SK-N-SH (cell line): Measurements from ENCODE around the gene PRICKLE3. TPM values are rescaled to one million over a fixed set of nuclear protein-coding genes. Genes with fewer than 3 reads are reported as not detected.

Experiments used
- CTCF ChIA-PET: fragments of 300-600, 350-600 bp; formaldehyde crosslinking; extraction: SDS; loops from one replicate; lab custom pipeline; 2021; lab: Yijun Ruan, JAX
- POLR2A ChIA-PET: fragments of 350-600 bp; sonication (Branson Sonifier 250); formaldehyde crosslinking; extraction: SDS; loops from one replicate; lab custom pipeline; 2020; ENCODE audit warnings: antibody characterized with exemption, inconsistent platforms; lab: Yijun Ruan, JAX
- DNase-seq: peaks from one replicate; pipeline ENCODE4 v3.0.0; 2012
- H2AFZ ChIP-seq: fragments of 200-600 bp; sonication (generic); 2 replicates; pipeline ENCODE4 v1.8.1; 2016; ENCODE audit warnings: antibody characterized with exemption, mild to moderate bottlenecking, low read depth
- H3F3A ChIP-seq: fragments of 200-600 bp; sonication (generic); replicated peaks from 2 replicates; pipeline ENCODE3; 2016; ENCODE audit warnings: antibody characterized with exemption, mild to moderate bottlenecking; ENCODE audit not compliant: insufficient read depth
- H3K27ac ChIP-seq, 2 experiments: fragments of 200-500 bp in 1 of 2; fragments of 200-600 bp in 1 of 2; sonication (Bioruptor generic) in 1 of 2; sonication (generic), shearing (Covaris generic) in 1 of 2; 2 replicates each; pipeline versions ENCODE4 v1.5.1 to v1.6.1; 2014 to 2016; ENCODE audit warnings: low read depth in 2 of 2, inconsistent platforms in 1 of 2, low read length in 1 of 2, mild to moderate bottlenecking in 1 of 2, mixed read lengths in 1 of 2
- H3K27me3 ChIP-seq: fragments of 200-600 bp; sonication (generic), shearing (Covaris generic); 2 replicates; pipeline ENCODE4 v1.6.1; 2016; ENCODE audit warnings: mixed run types; ENCODE audit not compliant: insufficient read depth
- H3K36me3 ChIP-seq, 2 experiments: fragments of 200-500 bp in 1 of 2; fragments of 200-600 bp in 1 of 2; sonication (Bioruptor generic) in 1 of 2; sonication (generic) in 1 of 2; replicated peaks in 1 of 2; 2 replicates each; pipeline versions ENCODE3 to v1.5.1; 2014 to 2016; ENCODE audit warnings: low read length in 1 of 2, mild to moderate bottlenecking in 1 of 2; ENCODE audit not compliant: insufficient read depth in 2 of 2, control insufficient read depth in 1 of 2
- H3K4me1 ChIP-seq, 2 experiments: fragments of 200-500 bp in 1 of 2; fragments of 200-600 bp in 1 of 2; sonication (Bioruptor generic) in 1 of 2; sonication (generic), shearing (Covaris generic) in 1 of 2; 2 replicates each; pipeline versions ENCODE4 v1.5.1 to v1.6.1; 2014 to 2016; ENCODE audit warnings: low read depth in 1 of 2, low read length in 1 of 2, mixed run types in 1 of 2; ENCODE audit not compliant: insufficient read depth in 2 of 2, control insufficient read depth in 1 of 2
- H3K4me2 ChIP-seq: fragments of 200-600 bp; sonication (generic), shearing (Covaris generic); 2 replicates; pipeline ENCODE4 v1.6.1; 2017; ENCODE audit warnings: mixed run types
- H3K4me3 ChIP-seq, 2 experiments: fragments of 200-500 bp in 1 of 2; fragments of 200-600 bp in 1 of 2; sonication (Bioruptor generic) in 1 of 2; sonication (generic), shearing (Covaris generic) in 1 of 2; 2 replicates each; pipeline versions ENCODE4 v1.5.1 to v1.8.1; 2014 to 2016; ENCODE audit warnings: low read depth in 2 of 2, inconsistent platforms in 1 of 2, low read length in 1 of 2, mild to moderate bottlenecking in 1 of 2, mixed read lengths in 1 of 2, moderate library complexity in 1 of 2
- H3K79me2 ChIP-seq: fragments of 200-600 bp; sonication (generic); 2 replicates; pipeline ENCODE4 v1.8.1; 2017; ENCODE audit warnings: mild to moderate bottlenecking; ENCODE audit not compliant: insufficient read depth
- H3K9ac ChIP-seq: fragments of 200-600 bp; sonication (generic); 2 replicates; pipeline ENCODE4 v1.6.1; 2017; ENCODE audit warnings: mixed run types
- H3K9me2 ChIP-seq: fragments of 200-600 bp; sonication (generic); 2 replicates; pipeline ENCODE4 v1.6.1; 2017; ENCODE audit warnings: mixed run types
- H3K9me3 ChIP-seq: fragments of 200-600 bp; sonication (generic); 2 replicates; pipeline ENCODE4 v1.6.1; 2017; ENCODE audit warnings: mixed run types, mild to moderate bottlenecking, moderate library complexity
- H4K20me1 ChIP-seq: fragments of 200-600 bp; sonication (generic); 2 replicates; pipeline ENCODE4 v1.6.1; 2017; ENCODE audit warnings: mild to moderate bottlenecking, mixed run types; ENCODE audit not compliant: insufficient read depth
- CHD2 ChIP-seq: fragments of 150-350 bp; IDR thresholded peaks from 2 replicates; pipeline ENCODE4 v1.6.1; 2018; ENCODE audit warnings: low read length; ENCODE audit not compliant: partially characterized antibody
- ELF1 ChIP-seq: IDR thresholded peaks from 2 replicates; pipeline ENCODE4 v1.4.0; 2012
- EP300 ChIP-seq, 2 experiments: IDR thresholded peaks; 2 replicates each; pipeline versions ENCODE4 v1.4.0 to v1.6.1; 2012; ENCODE audit warnings: borderline replicate concordance in 1 of 2, low read depth in 1 of 2, low read length in 1 of 2
- EZH2phosphoT487 ChIP-seq: fragments of 200-600 bp; sonication (generic); IDR thresholded peaks from 2 replicates; pipeline ENCODE4 v1.6.1; 2017; ENCODE audit warnings: low read depth, mixed run types, mild to moderate bottlenecking, antibody characterized with exemption, moderate library complexity, borderline replicate concordance
- FOSL2 ChIP-seq: IDR thresholded peaks from 2 replicates; pipeline ENCODE4 v1.4.0; 2012; ENCODE audit warnings: low read depth, mild to moderate bottlenecking, moderate library complexity, borderline replicate concordance
- GABPA ChIP-seq: IDR thresholded peaks from 2 replicates; pipeline ENCODE4 v1.4.0; 2012; ENCODE audit warnings: low read depth, mild to moderate bottlenecking
- GATA2 ChIP-seq: sonication (generic); formaldehyde crosslinking; IDR thresholded peaks from 2 replicates; pipeline ENCODE4 v1.5.0; 2020; ENCODE audit warnings: mild to moderate bottlenecking, missing genetic modification reagents
- IRF3 ChIP-seq: fragments of 150-350 bp; IDR thresholded peaks from 2 replicates; pipeline ENCODE4 v1.6.1; 2016; ENCODE audit warnings: mild to moderate bottlenecking, low read depth, low read length
- JUND ChIP-seq: IDR thresholded peaks from 2 replicates; pipeline ENCODE4 v1.4.0; 2012
- MEF2A ChIP-seq: IDR thresholded peaks from 2 replicates; pipeline ENCODE4 v1.4.0; 2012; ENCODE audit warnings: low read depth, borderline replicate concordance
- NRF1 ChIP-seq: IDR thresholded peaks from 2 replicates; pipeline ENCODE4 v1.6.1; 2012; ENCODE audit warnings: low read depth, mild to moderate bottlenecking, low read length
- POLR2AphosphoS5 ChIP-seq: IDR thresholded peaks from 2 replicates; pipeline ENCODE4 v1.6.1; 2012; ENCODE audit warnings: low read depth, low read length
- RAD21 ChIP-seq: IDR thresholded peaks from 2 replicates; pipeline ENCODE4 v1.6.1; 2012; ENCODE audit warnings: mild to moderate bottlenecking, low read length
- RCOR1 ChIP-seq: fragments of 150-350 bp; IDR thresholded peaks from 2 replicates; pipeline ENCODE4 v1.6.1; 2017; ENCODE audit warnings: antibody characterized with exemption, low read length
- REST ChIP-seq: IDR thresholded peaks from 2 replicates; pipeline ENCODE4 v1.6.1; 2012; ENCODE audit warnings: mild to moderate bottlenecking, low read depth, low read length, moderate library complexity
- RXRA ChIP-seq: IDR thresholded peaks from 2 replicates; pipeline ENCODE4 v1.4.0; 2012; ENCODE audit warnings: low read depth, mild to moderate bottlenecking, borderline replicate concordance
- USF1 ChIP-seq: IDR thresholded peaks from 2 replicates; pipeline ENCODE4 v1.4.0; 2012; ENCODE audit warnings: low read depth, borderline replicate concordance
- YY1 ChIP-seq: IDR thresholded peaks from 2 replicates; pipeline ENCODE4 v1.4.0; 2012; ENCODE audit warnings: low read depth, mild to moderate bottlenecking
- ZBTB33 ChIP-seq: IDR thresholded peaks from 2 replicates; pipeline ENCODE4 v1.4.0; 2012; ENCODE audit warnings: low read depth, borderline replicate concordance
- WGBS: methylation state at CpG from one replicate; pipeline ENCODE4 v1.1.6; 2017; ENCODE audit warnings: low lambda C conversion rate; 5-methylcytosine and 5-hydroxymethylcytosine counted together
- polyA plus RNA-seq, 3 experiments: library from polyadenylated mRNA; depleted of rRNA; stranded (reverse); fragments of >200 nt; gene quantifications; 2 replicates each; pipeline ENCODE4 v1.2.3, GENCODE V29; 2012

PRICKLE3 gene
- polyA plus RNA-seq, 1 of the 3 experiments (the other 2 are of a cell fraction) = 0.07 TPM

GRCh38 chrX:49208399-49208798, 22.2 kb upstream of the PRICKLE3 start:
- no peak overlapping the region for H2AFZ ChIP-seq
- no peaks in the 10 kb centered on the region for H4K20me1 ChIP-seq
- POLR2A ChIA-PET = no interaction called here
- TF ChIP-seq MEF2A = no peak
- no peak for TF ChIP-seq ZBTB33
- no peak for TF ChIP-seq ELF1
- TF ChIP-seq EZH2phosphoT487 = no peak
- CTCF ChIA-PET = interaction anchor here (2.5 kb wide), 1 partner anchor 16 kb away, joined by 9 read pairs; no protein-coding TSS in a partner anchor
- H3K27me3 ChIP-seq = peaks cover 34% of the 10 kb centered on the region
- no peak overlapping the region for H3K4me3 ChIP-seq
- no peaks in the 10 kb centered on the region for H3K36me3 ChIP-seq
- H3K4me1 ChIP-seq = no peaks in the 10 kb centered on the region
- no peaks in the 10 kb centered on the region for H3K9me2 ChIP-seq
- H3K4me2 ChIP-seq = no peak overlapping the region
- 66% methylated on average over 5 of the region's 5 CpGs for WGBS
- no peaks in the 10 kb centered on the region for H3K9me3 ChIP-seq
- H3K79me2 ChIP-seq = no peaks in the 10 kb centered on the region
- no peak overlapping the region for H3K27ac ChIP-seq
- no peaks in the 10 kb centered on the region for H3F3A ChIP-seq
- no peak overlapping the region for H3K9ac ChIP-seq
- no peak for DNase-seq

- Histone ChIP-seq H3K9me2 (no peaks in the 10 kb centered on the region), H3F3A (no peaks in the 10 kb centered on the region), H3K4me3 (no peak overlapping the region), H2AFZ (no peak overlapping the region), H3K4me2 (no peak overlapping the region), H3K4me1 (no peaks in the 10 kb centered on the region), H3K9me3 (no peaks in the 10 kb centered on the region), H3K27ac (no peak overlapping the region), H3K9ac (no peak overlapping the region), H3K36me3 (no peaks in the 10 kb centered on the region), H4K20me1 (no peaks in the 10 kb centered on the region), H3K27me3 (peaks cover 23% of the 10 kb centered on the region), H3K79me2 (no peaks in the 10 kb centered on the region)
- ChIA-PET CTCF (interaction anchor here (1.2 kb wide), 1 partner anchor 14 kb away, joined by 3 read pairs; no protein-coding TSS in a partner anchor), POLR2A (no interaction called here)
- no peak for DNase-seq
- TF ChIP-seq USF1 (no peak), RAD21 (no peak), GATA2 (no peak), EP300 (IDR thresholded peaks at IDR 0.05; ENCODE audit: borderline replicate concordance in 1 of 2, low read depth in 1 of 2, low read length in 1 of 2) (no peak), REST (no peak), GABPA (no peak), YY1 (no peak), FOSL2 (no peak), ZBTB33 (no peak), NRF1 (no peak), RCOR1 (no peak), CHD2 (no peak), ELF1 (no peak), IRF3 (no peak), MEF2A (no peak), JUND (no peak), POLR2AphosphoS5 (no peak), RXRA (no peak)
- WGBS = 26% methylated on average over 5 of the region's 8 CpGs
Measured at GRCh38 chrX:49206543-49206942, 20.4 kb upstream of the PRICKLE3 start.
